ENCODE results near the gene MPP3.

Gene MPP3

DNA sequence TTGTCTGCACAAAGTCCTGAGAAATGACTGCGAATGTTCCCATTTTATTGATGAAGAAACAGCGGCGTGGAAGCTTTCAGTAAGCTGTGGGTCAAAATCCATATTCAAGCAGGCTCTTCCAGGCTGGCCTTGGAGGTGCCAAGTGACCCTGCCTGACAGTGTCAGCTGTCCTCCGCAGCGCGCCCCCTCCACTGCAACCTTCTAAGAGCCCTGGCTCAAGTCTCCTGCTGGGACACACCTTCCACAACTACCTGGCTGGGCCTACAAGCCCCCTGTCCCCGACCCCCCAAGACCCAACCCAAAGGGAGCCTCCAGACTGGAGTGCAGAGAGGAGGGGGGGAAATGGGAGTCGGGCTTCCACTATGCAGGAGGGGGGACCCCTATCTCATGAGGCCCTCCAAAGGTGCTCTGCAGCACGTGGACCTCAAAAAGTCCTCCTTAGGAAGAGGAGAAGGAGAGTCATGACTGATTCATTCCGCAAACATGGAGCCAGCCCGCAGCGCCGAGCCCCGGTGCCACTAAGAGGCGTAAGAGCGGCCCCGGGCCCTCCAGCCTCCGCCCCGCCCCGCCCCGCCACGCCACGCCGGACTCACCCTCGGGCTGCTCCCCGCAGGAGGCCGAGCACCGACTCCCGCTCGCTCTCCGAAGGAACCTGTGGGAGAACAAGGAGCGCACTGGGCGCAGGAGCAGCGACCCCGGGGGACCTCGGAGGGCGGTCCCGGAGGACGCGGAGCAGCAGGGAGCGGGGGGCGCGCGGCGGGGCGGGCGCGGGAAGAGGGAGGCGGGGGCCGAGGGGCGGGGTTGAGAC lies 574 bp downstream of the MPP3 start:
- no peak overlapping the region for H3K4me2 ChIP-seq (ENCODE audit: low read length)
- no peak overlapping the region for H3K4me3 ChIP-seq (ENCODE audit: low read length)
- no peaks in the 10 kb centered on the region for H3K79me2 ChIP-seq (ENCODE audit: control insufficient read depth, low read length)
- no peaks in the 10 kb centered on the region for H3K9me2 ChIP-seq (replicated peaks; ENCODE audit: control insufficient read depth, low read length)
- no peaks in the 10 kb centered on the region for H3K9me3 ChIP-seq (ENCODE audit: control insufficient read depth, insufficient read depth, low read length)
- no peak overlapping the region for H3K27ac ChIP-seq (ENCODE audit: low read depth, low read length)
- H3K4me1 ChIP-seq (ENCODE audit: control insufficient read depth, low read length), result no peaks in the 10 kb centered on the region
- H3F3A ChIP-seq (ENCODE audit: control insufficient read depth, insufficient read depth), result no peaks in the 10 kb centered on the region
- H4K20me1 ChIP-seq (ENCODE audit: control insufficient read depth, insufficient read depth, low read depth, low read length), result no peaks in the 10 kb centered on the region
- TF ChIP-seq, protein P1, sequence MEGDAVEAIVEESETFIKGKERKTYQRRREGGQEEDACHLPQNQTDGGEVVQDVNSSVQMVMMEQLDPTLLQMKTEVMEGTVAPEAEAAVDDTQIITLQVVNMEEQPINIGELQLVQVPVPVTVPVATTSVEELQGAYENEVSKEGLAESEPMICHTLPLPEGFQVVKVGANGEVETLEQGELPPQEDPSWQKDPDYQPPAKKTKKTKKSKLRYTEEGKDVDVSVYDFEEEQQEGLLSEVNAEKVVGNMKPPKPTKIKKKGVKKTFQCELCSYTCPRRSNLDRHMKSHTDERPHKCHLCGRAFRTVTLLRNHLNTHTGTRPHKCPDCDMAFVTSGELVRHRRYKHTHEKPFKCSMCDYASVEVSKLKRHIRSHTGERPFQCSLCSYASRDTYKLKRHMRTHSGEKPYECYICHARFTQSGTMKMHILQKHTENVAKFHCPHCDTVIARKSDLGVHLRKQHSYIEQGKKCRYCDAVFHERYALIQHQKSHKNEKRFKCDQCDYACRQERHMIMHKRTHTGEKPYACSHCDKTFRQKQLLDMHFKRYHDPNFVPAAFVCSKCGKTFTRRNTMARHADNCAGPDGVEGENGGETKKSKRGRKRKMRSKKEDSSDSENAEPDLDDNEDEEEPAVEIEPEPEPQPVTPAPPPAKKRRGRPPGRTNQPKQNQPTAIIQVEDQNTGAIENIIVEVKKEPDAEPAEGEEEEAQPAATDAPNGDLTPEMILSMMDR (IDR thresholded peaks at IDR 0.05; ENCODE audit: low read depth, low read length, poor library complexity, severe bottlenecking), result no peak
- no peak for TF ChIP-seq EZH2phosphoT487 (IDR thresholded peaks at IDR 0.05; ENCODE audit: borderline replicate concordance, low read length)
- H3K27me3 ChIP-seq (ENCODE audit: control insufficient read depth, low read length), result peaks cover 31% of the 10 kb centered on the region
- no peaks in the 10 kb centered on the region for H3K36me3 ChIP-seq (ENCODE audit: control insufficient read depth, low read length)

DNA sequence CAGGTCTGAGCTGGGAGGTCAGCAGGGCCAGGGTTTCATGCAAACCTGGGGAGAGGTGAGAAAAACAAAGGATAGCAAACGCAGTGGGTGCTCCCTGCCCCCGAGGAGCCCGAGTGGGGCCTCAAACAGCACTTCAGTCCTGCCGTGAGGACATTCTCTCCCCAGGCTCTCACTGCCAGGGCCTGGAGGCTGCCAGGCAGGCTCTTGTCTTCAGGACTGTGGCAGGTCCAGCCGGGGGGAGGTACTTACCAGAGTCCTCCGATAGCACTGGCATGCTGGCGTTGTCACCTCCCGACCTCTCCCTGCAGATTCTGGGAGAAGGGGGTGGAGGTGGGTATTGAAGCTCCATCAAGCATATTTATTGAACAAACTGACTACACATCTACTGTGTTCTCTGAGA lies 1.3 kb downstream of the MPP3 start:
- no peaks in the 10 kb centered on the region for H3K79me2 ChIP-seq (ENCODE audit: control insufficient read depth, low read length)
- TF ChIP-seq EZH2phosphoT487 (IDR thresholded peaks at IDR 0.05; ENCODE audit: borderline replicate concordance, low read length), result no peak
- TF ChIP-seq, protein P1 (IDR thresholded peaks at IDR 0.05; ENCODE audit: low read depth, low read length, poor library complexity, severe bottlenecking), result no peak
- no peaks in the 10 kb centered on the region for H3K9me3 ChIP-seq (ENCODE audit: control insufficient read depth, insufficient read depth, low read length)
- no peaks in the 10 kb centered on the region for H3K9me2 ChIP-seq (replicated peaks; ENCODE audit: control insufficient read depth, low read length)
- no peaks in the 10 kb centered on the region for H4K20me1 ChIP-seq (ENCODE audit: control insufficient read depth, insufficient read depth, low read depth, low read length)
- no peak overlapping the region for H3K4me3 ChIP-seq (ENCODE audit: low read length)
- H3K27ac ChIP-seq (ENCODE audit: low read depth, low read length), result no peak overlapping the region
- peaks cover 31% of the 10 kb centered on the region for H3K27me3 ChIP-seq (ENCODE audit: control insufficient read depth, low read length)
- H3F3A ChIP-seq (ENCODE audit: control insufficient read depth, insufficient read depth), result no peaks in the 10 kb centered on the region
- H3K36me3 ChIP-seq (ENCODE audit: control insufficient read depth, low read length), result no peaks in the 10 kb centered on the region
- H3K4me2 ChIP-seq (ENCODE audit: low read length), result no peak overlapping the region
- H3K4me1 ChIP-seq (ENCODE audit: control insufficient read depth, low read length), result no peaks in the 10 kb centered on the region

DNA sequence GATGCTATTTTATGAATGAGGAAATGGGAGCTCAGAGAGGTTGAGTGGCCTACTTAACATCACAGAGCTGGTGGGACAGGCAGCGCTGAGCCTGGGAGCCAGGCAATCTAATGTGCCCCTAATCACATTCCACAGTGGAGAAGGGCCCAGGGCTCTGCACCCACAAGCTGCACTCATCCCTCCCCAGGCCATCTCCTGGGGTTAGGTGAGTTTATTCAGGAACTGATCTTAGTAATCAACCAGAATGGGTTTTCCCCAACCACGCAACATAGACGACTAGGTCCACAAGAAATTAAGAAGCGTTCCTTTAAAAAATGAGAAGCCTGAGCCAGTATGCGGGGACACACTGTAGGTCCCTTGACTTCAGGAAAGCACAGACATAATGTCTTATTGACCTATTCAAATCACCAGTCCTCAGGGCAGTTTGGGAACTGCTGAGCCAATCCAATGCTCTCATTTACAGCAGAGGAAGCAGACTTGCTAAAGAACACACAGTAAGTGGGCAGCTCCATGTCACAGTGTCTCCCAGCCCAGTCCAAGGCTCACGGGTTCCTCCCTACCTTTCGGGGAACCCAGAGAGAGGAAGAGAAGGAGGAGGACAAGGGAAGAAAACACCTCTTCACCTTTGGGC lies 2.3 kb downstream of the MPP3 start:
- no peak for TF ChIP-seq EZH2phosphoT487 (IDR thresholded peaks at IDR 0.05; ENCODE audit: borderline replicate concordance, low read length)
- TF ChIP-seq, protein P1 (IDR thresholded peaks at IDR 0.05; ENCODE audit: low read depth, low read length, poor library complexity, severe bottlenecking), result no peak
- H3K4me2 ChIP-seq (ENCODE audit: low read length), result no peak overlapping the region
- H3K27ac ChIP-seq (ENCODE audit: low read depth, low read length), result no peak overlapping the region

More for the DNA sequence above, 2.3 kb downstream of the MPP3 start:
- H4K20me1 ChIP-seq (ENCODE audit: control insufficient read depth, insufficient read depth, low read depth, low read length), result no peaks in the 10 kb centered on the region
- no peaks in the 10 kb centered on the region for H3K4me1 ChIP-seq (ENCODE audit: control insufficient read depth, low read length)
- no peaks in the 10 kb centered on the region for H3K9me2 ChIP-seq (replicated peaks; ENCODE audit: control insufficient read depth, low read length)
- no peaks in the 10 kb centered on the region for H3K79me2 ChIP-seq (ENCODE audit: control insufficient read depth, low read length)
- H3K27me3 ChIP-seq (ENCODE audit: control insufficient read depth, low read length), result peaks cover 31% of the 10 kb centered on the region
- H3K4me3 ChIP-seq (ENCODE audit: low read length), result no peak overlapping the region
- no peaks in the 10 kb centered on the region for H3K9me3 ChIP-seq (ENCODE audit: control insufficient read depth, insufficient read depth, low read length)
- H3F3A ChIP-seq (ENCODE audit: control insufficient read depth, insufficient read depth), result no peaks in the 10 kb centered on the region
- H3K36me3 ChIP-seq (ENCODE audit: control insufficient read depth, low read length), result no peaks in the 10 kb centered on the region

All from DOHH2 (cell line).